ENCODE data around the gene ZNF474. TPM values are rescaled to one million over a fixed set of nuclear protein-coding genes. Genes with fewer than 3 reads are reported as not detected.

Gene ZNF474
- total RNA-seq, 6 donors from 2014 or later, result 0.40 to 15.7 (median 2.4) TPM

DNA sequence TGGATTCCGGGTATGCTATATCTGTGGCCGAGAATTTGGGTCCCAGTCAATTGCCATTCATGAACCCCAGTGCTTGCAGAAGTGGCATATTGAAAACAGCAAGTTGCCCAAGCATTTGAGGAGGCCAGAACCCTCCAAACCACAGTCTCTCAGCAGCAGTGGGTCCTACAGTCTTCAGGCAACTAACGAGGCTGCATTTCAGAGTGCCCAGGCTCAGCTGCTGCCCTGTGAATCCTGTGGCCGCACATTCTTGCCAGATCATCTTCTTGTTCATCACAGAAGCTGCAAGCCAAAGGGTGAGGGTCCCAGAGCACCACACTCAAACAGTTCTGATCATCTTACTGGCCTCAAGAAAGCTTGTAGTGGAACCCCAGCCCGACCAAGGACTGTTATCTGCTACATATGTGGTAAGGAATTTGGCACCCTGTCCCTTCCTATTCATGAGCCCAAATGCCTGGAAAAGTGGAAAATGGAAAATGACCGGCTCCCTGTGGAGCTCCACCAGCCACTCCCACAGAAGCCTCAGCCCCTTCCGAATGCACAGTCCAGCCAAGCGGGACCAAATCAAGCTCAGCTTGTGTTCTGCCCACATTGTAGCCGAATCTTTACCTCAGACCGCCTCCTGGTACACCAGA is 23.0 kb downstream of the ZNF474 start:
- Histone ChIP-seq H3K9me3 (no peaks in the 10 kb centered on the region), H3K27me3 (no peaks in the 10 kb centered on the region), H3K36me3 (no peaks in the 10 kb centered on the region), H3K4me1 (no peaks in the 10 kb centered on the region), H3K27ac (no peak overlapping the region), H3K4me3 (no peak overlapping the region)
- 80 to 92% methylated on average over 10 of the region's 10 CpGs for WGBS, 2 donors
- TF ChIP-seq, protein P1, sequence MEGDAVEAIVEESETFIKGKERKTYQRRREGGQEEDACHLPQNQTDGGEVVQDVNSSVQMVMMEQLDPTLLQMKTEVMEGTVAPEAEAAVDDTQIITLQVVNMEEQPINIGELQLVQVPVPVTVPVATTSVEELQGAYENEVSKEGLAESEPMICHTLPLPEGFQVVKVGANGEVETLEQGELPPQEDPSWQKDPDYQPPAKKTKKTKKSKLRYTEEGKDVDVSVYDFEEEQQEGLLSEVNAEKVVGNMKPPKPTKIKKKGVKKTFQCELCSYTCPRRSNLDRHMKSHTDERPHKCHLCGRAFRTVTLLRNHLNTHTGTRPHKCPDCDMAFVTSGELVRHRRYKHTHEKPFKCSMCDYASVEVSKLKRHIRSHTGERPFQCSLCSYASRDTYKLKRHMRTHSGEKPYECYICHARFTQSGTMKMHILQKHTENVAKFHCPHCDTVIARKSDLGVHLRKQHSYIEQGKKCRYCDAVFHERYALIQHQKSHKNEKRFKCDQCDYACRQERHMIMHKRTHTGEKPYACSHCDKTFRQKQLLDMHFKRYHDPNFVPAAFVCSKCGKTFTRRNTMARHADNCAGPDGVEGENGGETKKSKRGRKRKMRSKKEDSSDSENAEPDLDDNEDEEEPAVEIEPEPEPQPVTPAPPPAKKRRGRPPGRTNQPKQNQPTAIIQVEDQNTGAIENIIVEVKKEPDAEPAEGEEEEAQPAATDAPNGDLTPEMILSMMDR (IDR thresholded peaks at IDR 0.05), result no peak
- TF ChIP-seq EP300 (IDR thresholded peaks at IDR 0.05) (no peak), POLR2A (IDR thresholded peaks at IDR 0.05) (no peak), POLR2AphosphoS5 (IDR thresholded peaks at IDR 0.05) (no peak)
- ATAC-seq (ENCODE audit: low FRiP score in 2 of 2), result peak in 1 of 2 donors; percentile 54
- DNase-seq, result no peak

GRCh38 chr5:122153230-122153629 is 23.9 kb downstream of the ZNF474 start:
- no peak for DNase-seq
- Histone ChIP-seq H3K4me1 (no peaks in the 10 kb centered on the region), H3K36me3 (no peaks in the 10 kb centered on the region), H3K27ac (no peak overlapping the region), H3K9me3 (no peaks in the 10 kb centered on the region), H3K4me3 (no peak overlapping the region), H3K27me3 (no peaks in the 10 kb centered on the region)
- WGBS, 2 donors, result 39 to 40% methylated on average over 2 of the region's 2 CpGs
- ATAC-seq (ENCODE audit: low FRiP score in 2 of 2), result peak in 1 of 2 donors; percentile 60
- TF ChIP-seq POLR2A (IDR thresholded peaks at IDR 0.05) (no peak), POLR2AphosphoS5 (IDR thresholded peaks at IDR 0.05) (no peak), EP300 (IDR thresholded peaks at IDR 0.05) (no peak)

DNA sequence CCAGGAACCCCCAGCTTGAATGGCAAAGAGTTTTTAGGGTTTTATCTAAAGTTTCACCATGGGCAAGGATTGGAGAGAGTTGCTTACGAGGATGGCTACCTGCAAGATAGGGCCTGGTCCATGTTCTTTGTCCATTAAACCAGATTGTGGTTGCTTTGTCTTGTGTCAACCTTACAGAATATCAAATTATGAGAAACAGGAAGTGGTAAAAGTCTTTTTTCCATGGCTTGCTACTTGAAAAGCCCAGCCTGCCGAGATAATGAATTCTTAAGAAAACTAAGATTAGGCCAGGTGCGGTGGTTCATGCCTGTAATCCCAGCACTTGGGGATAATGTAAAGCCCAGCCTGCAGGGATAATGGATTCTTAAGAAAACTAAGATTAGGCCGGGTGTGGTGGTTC is 24.4 kb downstream of the ZNF474 start:
- 70 to 77% methylated on average over 4 of the region's 4 CpGs for WGBS, 2 donors
- DNase-seq (no peak), ATAC-seq (ENCODE audit: low FRiP score in 2 of 2) (no peak)
- TF ChIP-seq EP300 (IDR thresholded peaks at IDR 0.05), result no peak
- no peak for TF ChIP-seq POLR2A (IDR thresholded peaks at IDR 0.05)
- TF ChIP-seq, protein P1 (IDR thresholded peaks at IDR 0.05), result no peak
- no peak for TF ChIP-seq POLR2AphosphoS5 (IDR thresholded peaks at IDR 0.05)
- no peaks in the 10 kb centered on the region for H3K27me3 ChIP-seq
- no peaks in the 10 kb centered on the region for H3K4me1 ChIP-seq
- no peak overlapping the region for H3K27ac ChIP-seq
- no peaks in the 10 kb centered on the region for H3K9me3 ChIP-seq
- H3K36me3 ChIP-seq, result no peaks in the 10 kb centered on the region
- no peak overlapping the region for H3K4me3 ChIP-seq

DNA sequence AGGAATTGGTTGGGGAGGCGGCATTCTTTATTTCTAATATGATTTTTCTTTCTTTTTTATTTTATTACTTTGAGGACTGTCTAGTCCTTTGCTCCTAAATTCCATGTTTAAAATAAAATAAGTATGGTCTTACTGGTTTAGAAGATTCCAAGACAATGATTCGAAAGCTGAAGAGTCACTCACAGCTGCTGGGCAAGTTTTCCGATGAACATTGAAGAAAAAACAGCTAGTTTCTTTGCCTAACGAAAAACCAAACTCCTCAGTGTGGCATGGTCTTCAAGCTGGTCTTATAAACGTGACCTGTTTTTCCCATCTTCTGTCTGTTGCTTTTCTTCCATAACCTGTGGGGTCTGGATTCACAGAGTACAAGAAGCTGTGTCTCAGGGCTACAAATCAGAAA is 25.1 kb downstream of the ZNF474 start:
- Histone ChIP-seq H3K4me3 (no peak overlapping the region), H3K27ac (no peak overlapping the region), H3K4me1 (no peaks in the 10 kb centered on the region), H3K27me3 (no peaks in the 10 kb centered on the region), H3K36me3 (no peaks in the 10 kb centered on the region), H3K9me3 (no peaks in the 10 kb centered on the region)
- TF ChIP-seq, protein P1 (IDR thresholded peaks at IDR 0.05), result no peak
- no peak for TF ChIP-seq POLR2AphosphoS5 (IDR thresholded peaks at IDR 0.05)
- TF ChIP-seq POLR2A (IDR thresholded peaks at IDR 0.05), result no peak
- TF ChIP-seq EP300 (IDR thresholded peaks at IDR 0.05), result no peak
- DNase-seq (no peak), ATAC-seq (ENCODE audit: low FRiP score in 2 of 2) (no peak)
- 82 to 84% methylated on average over 5 of the region's 5 CpGs for WGBS, 2 donors

DNA sequence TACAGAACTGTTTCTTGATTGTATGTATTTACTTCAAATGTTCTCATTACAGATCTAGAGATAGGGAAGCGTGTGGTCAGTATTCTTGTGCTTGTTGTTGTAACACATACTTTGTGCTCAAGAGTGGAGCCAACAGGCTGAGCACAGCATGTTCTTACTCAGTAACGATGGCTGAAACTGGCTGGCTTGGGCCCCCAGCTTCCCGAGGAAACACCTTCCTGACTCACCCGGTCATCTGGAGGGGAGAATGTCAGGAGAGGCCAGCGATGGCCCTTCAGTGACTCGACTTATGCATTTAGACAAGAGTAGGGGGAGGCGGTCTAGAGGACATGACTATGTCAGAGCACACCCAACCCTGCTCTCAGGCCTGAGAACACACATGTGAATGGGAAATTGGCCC is 25.6 kb downstream of the ZNF474 start:
- H3K27ac ChIP-seq, result no peak overlapping the region
- TF ChIP-seq POLR2A (IDR thresholded peaks at IDR 0.05), result no peak
- TF ChIP-seq, protein P1 (IDR thresholded peaks at IDR 0.05), result no peak
- no peak for TF ChIP-seq POLR2AphosphoS5 (IDR thresholded peaks at IDR 0.05)
- TF ChIP-seq EP300 (IDR thresholded peaks at IDR 0.05), result no peak
- no peaks in the 10 kb centered on the region for H3K36me3 ChIP-seq
- DNase-seq, result no peak
- peak; percentile 40 to 51 for ATAC-seq (ENCODE audit: low FRiP score in 2 of 2)
- 79% methylated on average over 7 of the region's 7 CpGs for WGBS, 2 donors
- H3K27me3 ChIP-seq, result no peaks in the 10 kb centered on the region
- no peaks in the 10 kb centered on the region for H3K9me3 ChIP-seq
- no peaks in the 10 kb centered on the region for H3K4me1 ChIP-seq
- H3K4me3 ChIP-seq, result no peak overlapping the region

All from upper lobe of left lung (tissue), 6 donors.